Measurements from ENCODE around the gene AP3S1. TPM values are rescaled to one million over a fixed set of nuclear protein-coding genes. Genes with fewer than 3 reads are reported as not detected.

AP3S1 gene
- total and polyA plus RNA-seq, 2 of the 13 experiments (the other 11 are each of a cell fraction or from before 2014, with no cell fraction given), result 50.5 to 85.9 TPM

- TF ChIP-seq MAFK (conservative IDR thresholded peaks at IDR 0.05 in 1 of 2, IDR thresholded peaks at IDR 0.05 in 1 of 2; ENCODE audit: low read length in 2 of 2) (peak; percentile 48 to 56; a peak in 2 of 4 replicates), MAFF (IDR thresholded peaks at IDR 0.05; ENCODE audit: low read depth, low read length) (0 out of 2 replicates have a peak, but pooled peaks have one; percentile 14), TAF1 (CRISPR knock-in tag; IDR thresholded peaks at IDR 0.05) (no peak), NFRKB (IDR thresholded peaks at IDR 0.05) (no peak), CREM (IDR thresholded peaks at IDR 0.05) (no peak), CREM (CRISPR knock-in tag; IDR thresholded peaks at IDR 0.05) (no peak), PRDM4 (CRISPR knock-in tag; IDR thresholded peaks at IDR 0.05; ENCODE audit: borderline replicate concordance) (no peak)
- H3K36me3 ChIP-seq (replicated peaks in 1 of 2; ENCODE audit: control insufficient read depth in 1 of 2, insufficient read depth in 2 of 2, low read length in 2 of 2), result peaks cover 2 to 39% of the 10 kb centered on the region in 2 experiments; a peak in 4 of 5 replicates
- peaks cover 38% of the 10 kb centered on the region for H3K4me1 ChIP-seq (ENCODE audit: insufficient read depth, low read length)
- peaks cover 16% of the 10 kb centered on the region for H4K20me1 ChIP-seq (ENCODE audit: insufficient read depth, low read length)
- CTCF ChIA-PET (ENCODE audit: low intra/inter-chr PET ratio, low total read pairs), result no interaction called here
- H3K27ac ChIP-seq (ENCODE audit: extremely low read length, insufficient read depth, low read length), result no peak overlapping the region
- no peak overlapping the region for H3K9ac ChIP-seq (ENCODE audit: insufficient read depth, low read depth, low read length)
- POLR2A ChIA-PET, result no interaction called here
- no peak for FAIRE-seq
- H3K4me3 ChIP-seq (replicated peaks in 1 of 3; ENCODE audit: insufficient read depth in 1 of 3, low read depth in 2 of 3, low read length in 3 of 3), result no peak overlapping the region
- H3K4me2 ChIP-seq (ENCODE audit: low read depth, low read length), result no peak overlapping the region
- no peaks in the 10 kb centered on the region for H3K9me3 ChIP-seq (ENCODE audit: low read length)
- no TSS peak for BruUV-seq (replicated peaks)
- no peak for DNase-seq (ENCODE audit: low spot score)
- H3K27me3 ChIP-seq (ENCODE audit: control insufficient read depth in 1 of 2, insufficient read depth in 2 of 2, low read length in 2 of 2), result no peaks in the 10 kb centered on the region
- intact Hi-C loops (cut with micrococcal nuclease; ENCODE audit: unreplicated experiment) (loop anchor here (10.0 kb wide), 1 partner anchor 541 kb away; the partner anchor contains the start of gene CCDC112), in situ Hi-C loops (cut with HindIII; ENCODE audit: extremely low pct_ligation_motif_present, low pct_unique_long_range_greater_than_20kb) (loop anchor here (10.0 to 25.0 kb wide), 2 partner anchors 227 to 291 kb away; partner anchors contain the start of gene FEM1C)
- peaks cover 29% of the 10 kb centered on the region for H3K79me2 ChIP-seq (ENCODE audit: insufficient read depth, low read length)
- WGBS (ENCODE audit: low lambda C conversion rate), result 99% methylated on average over 4 of the region's 4 CpGs
- no peak overlapping the region for H2AFZ ChIP-seq (ENCODE audit: low read length)
- no peak for ATAC-seq
Measured at GRCh38 chr5:115835481-115835880, 6.3 kb upstream of the AP3S1 start.

All from HepG2 (cell line).